ENCODE results near the gene ABCD3.

GRCh38 chr1:94512816-94513215 lies 94.6 kb downstream of the ABCD3 start:
- TF ChIP-seq POLR2A (IDR thresholded peaks at IDR 0.05) (no peak), CTCF (IDR thresholded peaks at IDR 0.05) (no peak)
